SH-SY5Y (cell line): ENCODE data around the gene PNLIPRP1.

Experiments used
- GATA2 ChIP-seq: IDR thresholded peaks from 2 replicates; pipeline ENCODE4 v1.6.1; 2011; ENCODE audit warnings: mild to moderate bottlenecking, low read depth, low read length
- GATA3 ChIP-seq: IDR thresholded peaks from 2 replicates; pipeline ENCODE4 v1.6.1; 2011; ENCODE audit warnings: low read depth, mild to moderate bottlenecking, low read length, moderate library complexity

DNA sequence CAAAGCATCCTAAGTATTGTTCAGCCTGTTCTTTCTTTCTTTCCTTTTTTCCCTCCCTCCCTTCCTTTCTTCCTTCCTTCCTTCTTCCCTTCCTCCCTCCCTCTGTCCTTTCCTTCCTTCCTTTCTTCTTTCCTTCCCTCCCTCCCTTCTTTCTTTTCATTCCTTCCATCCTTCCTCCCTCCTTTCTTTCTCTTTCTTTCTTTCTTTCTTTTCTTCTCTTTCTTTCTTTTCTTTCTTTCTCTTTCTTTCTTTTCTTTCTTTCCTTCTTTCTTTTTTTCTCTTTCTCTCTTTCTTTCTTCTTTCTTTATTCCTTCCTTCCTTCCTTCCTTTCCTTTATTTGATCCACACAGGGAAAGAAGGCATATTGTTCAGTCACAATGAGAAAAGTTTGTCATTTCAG is 23.8 kb upstream of the PNLIPRP1 start:
- TF ChIP-seq GATA2 (no peak), GATA3 (no peak)
